Thymus (tissue), 11 donors: ENCODE measurements around the gene BBX. TPM values are rescaled to one million over a fixed set of nuclear protein-coding genes. Genes with fewer than 3 reads are reported as not detected.

ENCODE experiments used
- DNase-seq, 9 donors: peaks; one replicate each; pipeline ENCODE4 v3.0.0-alpha.2; 2013; ENCODE audit warnings: low spot score in 9 of 9, low read depth in 6 of 9, missing footprints in 1 of 9
- H3K27ac ChIP-seq, 2 donors: one replicate each; pipeline ENCODE4 v1.5.1; 2013; ENCODE audit warnings: control low read depth in 1 of 2, low read depth in 1 of 2, low read length in 1 of 2, mild to moderate bottlenecking in 1 of 2, moderate library complexity in 1 of 2
- H3K27me3 ChIP-seq, 2 donors: one replicate each; pipeline ENCODE4 v1.5.1; 2013; ENCODE audit warnings: low read length in 1 of 2; ENCODE audit not compliant: control insufficient read depth in 2 of 2, insufficient read depth in 1 of 2
- H3K36me3 ChIP-seq, 2 donors: one replicate each; pipeline ENCODE4 v1.5.1; 2013; ENCODE audit warnings: low read length in 1 of 2, mild to moderate bottlenecking in 1 of 2, moderate library complexity in 1 of 2; ENCODE audit not compliant: control insufficient read depth in 2 of 2, insufficient read depth in 2 of 2
- H3K4me1 ChIP-seq, 2 donors: one replicate each; pipeline ENCODE4 v1.5.1; 2013; ENCODE audit warnings: low read length in 2 of 2; ENCODE audit not compliant: control insufficient read depth in 2 of 2, insufficient read depth in 2 of 2
- H3K4me3 ChIP-seq, 2 donors: one replicate each; pipeline ENCODE4 v1.5.1; 2013; ENCODE audit warnings: low read length in 2 of 2, control low read depth in 1 of 2, mild to moderate bottlenecking in 1 of 2
- H3K9me3 ChIP-seq, 2 donors: one replicate each; pipeline ENCODE4 v1.5.1; 2013; ENCODE audit warnings: low read length in 1 of 2, mild to moderate bottlenecking in 1 of 2; ENCODE audit not compliant: control insufficient read depth in 2 of 2, insufficient read depth in 1 of 2
- WGBS: extraction: QIAGEN DNeasy Blood & Tissue Kit; methylation state at CpG from one replicate; pipeline ENCODE4 v1.1.7; 2013; 5-methylcytosine and 5-hydroxymethylcytosine counted together
- polyA plus RNA-seq: library from polyadenylated mRNA; stranded (reverse); fragments of 200-250 nt; gene quantifications from one replicate; pipeline ENCODE4 v1.2.3, GENCODE V29; 2013
- total RNA-seq: library from RNA; stranded (reverse); fragments of 120-200 nt; gene quantifications from one replicate; pipeline ENCODE4 v1.2.4, GENCODE V29; 2013
- donor health status: healthy.

BBX gene
- total and polyA plus RNA-seq, 2 donors, result 8.9 to 31.3 TPM

GRCh38 chr3:107745354-107745753 lies 222.6 kb downstream of the BBX start:
- H3K36me3 ChIP-seq, result peaks cover 0 to 2% of the 10 kb centered on the region in 2 donors
- no peaks in the 10 kb centered on the region for H3K4me1 ChIP-seq
- no peak for DNase-seq
- H3K9me3 ChIP-seq, result no peaks in the 10 kb centered on the region
- WGBS, result over 99% methylated on average over 4 of the region's 4 CpGs
- H3K4me3 ChIP-seq, result no peak overlapping the region
- H3K27ac ChIP-seq, result no peak overlapping the region
- no peaks in the 10 kb centered on the region for H3K27me3 ChIP-seq

GRCh38 chr3:107752202-107752990 lies 229.6 kb downstream of the BBX start:
- Histone ChIP-seq H3K4me1 (no peaks in the 10 kb centered on the region), H3K9me3 (no peaks in the 10 kb centered on the region), H3K4me3 (no peak overlapping the region), H3K27ac (no peak overlapping the region), H3K36me3 (peaks cover 0 to 3% of the 10 kb centered on the region in 2 donors), H3K27me3 (no peaks in the 10 kb centered on the region)
- WGBS, result 96% methylated on average over 3 of the region's 3 CpGs
- DNase-seq, result peak in 1 of 9 donors; percentile 21

- Histone ChIP-seq H3K36me3 (peaks cover 0 to 3% of the 10 kb centered on the region in 2 donors), H3K27me3 (no peaks in the 10 kb centered on the region), H3K4me3 (no peak overlapping the region), H3K27ac (no peak overlapping the region), H3K9me3 (no peaks in the 10 kb centered on the region), H3K4me1 (no peaks in the 10 kb centered on the region)
- peak in 6 of 9 donors; percentile 14 to 65 (median 23) for DNase-seq
- 57% methylated on average over 2 of the region's 2 CpGs for WGBS
Observed at GRCh38 chr3:107753494-107753893, 230.7 kb downstream of the BBX start.

GRCh38 chr3:107753976-107754375 lies 231.2 kb downstream of the BBX start:
- Histone ChIP-seq H3K27me3 (no peaks in the 10 kb centered on the region), H3K4me3 (no peak overlapping the region), H3K27ac (no peak overlapping the region), H3K4me1 (no peaks in the 10 kb centered on the region), H3K9me3 (no peaks in the 10 kb centered on the region), H3K36me3 (peaks cover 0 to 3% of the 10 kb centered on the region in 2 donors)
- WGBS, result 93% methylated on average over 4 of the region's 4 CpGs
- DNase-seq, result no peak

GRCh38 chr3:107756649-107757048 lies 233.9 kb downstream of the BBX start:
- Histone ChIP-seq H3K4me3 (no peak overlapping the region), H3K9me3 (no peaks in the 10 kb centered on the region), H3K4me1 (no peaks in the 10 kb centered on the region), H3K27ac (no peak overlapping the region), H3K36me3 (peaks cover 0 to under 1% of the 10 kb centered on the region in 2 donors), H3K27me3 (no peaks in the 10 kb centered on the region)
- WGBS, result over 99% methylated on average over 2 of the region's 2 CpGs
- DNase-seq, result no peak

GRCh38 chr3:107757140-107757539 lies 234.4 kb downstream of the BBX start:
- H3K27me3 ChIP-seq, result no peaks in the 10 kb centered on the region
- no peaks in the 10 kb centered on the region for H3K36me3 ChIP-seq
- 99% methylated on average over 2 of the region's 2 CpGs for WGBS
- no peak overlapping the region for H3K27ac ChIP-seq
- DNase-seq, result no peak
- H3K4me3 ChIP-seq, result no peak overlapping the region
- H3K9me3 ChIP-seq, result no peaks in the 10 kb centered on the region
- H3K4me1 ChIP-seq, result no peaks in the 10 kb centered on the region

GRCh38 chr3:107760144-107760543 lies 237.4 kb downstream of the BBX start:
- H3K9me3 ChIP-seq, result no peaks in the 10 kb centered on the region
- no peaks in the 10 kb centered on the region for H3K36me3 ChIP-seq
- H3K27me3 ChIP-seq, result no peaks in the 10 kb centered on the region
- no peaks in the 10 kb centered on the region for H3K4me1 ChIP-seq
- DNase-seq, result no peak
- no peak overlapping the region for H3K27ac ChIP-seq
- H3K4me3 ChIP-seq, result no peak overlapping the region

GRCh38 chr3:107761391-107761790 lies 238.6 kb downstream of the BBX start:
- H3K27ac ChIP-seq, result no peak overlapping the region
- H3K4me1 ChIP-seq, result no peaks in the 10 kb centered on the region
- no peaks in the 10 kb centered on the region for H3K9me3 ChIP-seq
- H3K4me3 ChIP-seq, result no peak overlapping the region
- WGBS, result 100% methylated on average over 2 of the region's 2 CpGs
- DNase-seq, result no peak
- no peaks in the 10 kb centered on the region for H3K27me3 ChIP-seq
- H3K36me3 ChIP-seq, result no peaks in the 10 kb centered on the region

- no peak overlapping the region for H3K27ac ChIP-seq
- 98% methylated on average over 6 of the region's 6 CpGs for WGBS
- no peaks in the 10 kb centered on the region for H3K27me3 ChIP-seq
- no peak for DNase-seq
- no peaks in the 10 kb centered on the region for H3K9me3 ChIP-seq
- H3K4me3 ChIP-seq, result no peak overlapping the region
- no peaks in the 10 kb centered on the region for H3K36me3 ChIP-seq
- no peaks in the 10 kb centered on the region for H3K4me1 ChIP-seq
Observed at GRCh38 chr3:107765524-107765923, 242.8 kb downstream of the BBX start.
